NB4 (cell line): Measurements from ENCODE around the gene MALRD1.

Experiments
- CTCF ChIP-seq: IDR thresholded peaks from one replicate; pipeline ENCODE4 v1.5.1; 2012; ENCODE audit warnings: low read depth, low read length
- POLR2A ChIP-seq: IDR thresholded peaks from 2 replicates; pipeline ENCODE4 v1.6.1; 2011; ENCODE audit warnings: mild to moderate bottlenecking; ENCODE audit not compliant: insufficient read length; ENCODE audit errors: extremely low read depth

DNA sequence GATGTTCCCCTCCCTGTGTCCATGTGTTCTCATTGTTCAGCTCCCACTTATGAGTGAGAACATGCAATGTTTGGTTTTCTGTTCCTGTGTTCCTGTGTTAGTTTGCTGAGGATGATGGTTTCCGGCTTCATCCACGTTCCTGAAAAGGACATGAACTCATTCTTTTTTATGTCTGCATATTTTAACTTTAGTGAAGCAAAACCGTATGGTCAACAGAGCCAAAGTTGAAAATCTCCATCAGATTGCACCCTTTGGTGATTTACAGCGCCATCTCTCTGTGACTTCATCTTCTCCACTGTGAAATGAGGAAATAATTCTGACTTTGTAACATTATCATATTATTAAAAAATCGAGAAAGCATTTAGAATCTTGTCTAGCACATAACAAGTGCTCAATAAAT is 635.4 kb downstream of the MALRD1 start:
- TF ChIP-seq CTCF (no peak), POLR2A (no peak)
